Islet precursor cell (in vitro differentiated cells): ENCODE measurements around the gene CD36.
"Not testable (repeated sequence)": the region's sequence is repeated elsewhere in the genome, so short reads cannot be mapped to it uniquely, and the experiment has no call there.

ENCODE experiments used
- DNase-seq: peaks from one replicate; pipeline ENCODE4 v3.0.0-alpha.2; 2018

Gene CD36

DNA sequence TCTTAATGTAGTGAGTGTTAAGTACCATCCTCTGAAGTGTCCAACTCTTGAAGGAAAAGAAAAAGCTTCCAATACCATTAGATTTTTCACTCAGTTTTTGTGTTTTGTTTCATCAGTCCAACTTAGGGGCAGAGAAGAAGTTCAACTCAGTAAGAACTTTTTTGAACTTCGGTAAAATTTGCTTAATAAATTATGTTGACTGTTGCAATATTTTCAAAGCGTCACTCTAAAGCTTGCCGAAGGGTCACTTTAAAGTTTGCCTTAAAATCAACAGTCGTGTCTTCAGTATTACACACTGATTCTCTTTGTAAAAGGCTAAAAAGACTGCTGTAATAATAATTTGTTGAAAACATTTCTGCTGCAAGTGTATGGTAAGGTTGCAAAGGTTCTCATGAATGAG, 17.6 kb downstream of the CD36 start:
- DNase-seq: no peak

DNA sequence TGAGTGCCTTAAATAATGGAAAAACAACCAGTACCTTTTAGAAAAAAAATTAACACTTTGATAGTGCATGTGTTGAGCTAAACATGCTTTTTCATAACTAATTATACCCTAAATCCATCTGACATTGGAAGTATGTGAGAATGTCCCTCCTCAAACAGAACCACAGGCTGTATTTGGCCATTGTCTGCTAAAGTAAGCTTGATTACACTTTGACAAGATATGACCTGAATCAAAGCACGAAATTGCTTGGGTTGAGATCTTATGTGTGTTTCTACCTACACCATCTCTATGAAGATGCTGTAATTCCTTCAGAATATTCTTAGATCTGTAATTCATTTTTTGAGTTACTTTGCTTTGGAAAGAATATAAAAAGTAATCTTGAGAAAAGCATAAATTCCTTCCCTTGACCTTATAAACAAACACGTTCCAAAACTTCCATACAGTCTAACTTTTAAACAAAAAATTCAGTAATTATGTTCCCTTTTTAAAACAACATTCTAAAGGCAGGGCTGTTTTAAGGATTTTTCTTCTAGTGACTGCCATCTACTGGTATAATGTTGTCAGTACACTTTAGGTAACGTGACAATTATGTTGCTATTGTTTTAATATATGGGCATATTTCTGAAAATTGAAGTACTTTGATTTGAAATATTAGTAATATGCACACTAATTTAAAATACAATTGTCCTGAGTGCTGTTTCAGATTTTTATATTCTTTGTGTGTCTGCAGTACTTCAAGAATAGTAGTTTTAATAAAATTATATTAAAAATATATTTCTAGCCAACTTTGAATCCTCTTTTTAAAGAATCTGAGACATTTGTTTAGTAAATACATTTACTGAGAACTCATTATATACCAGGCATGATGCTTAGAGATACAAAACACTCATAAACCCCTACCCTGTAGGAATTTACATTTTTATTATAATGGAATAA, 20.9 kb downstream of the CD36 start:
- no peak for DNase-seq

DNA sequence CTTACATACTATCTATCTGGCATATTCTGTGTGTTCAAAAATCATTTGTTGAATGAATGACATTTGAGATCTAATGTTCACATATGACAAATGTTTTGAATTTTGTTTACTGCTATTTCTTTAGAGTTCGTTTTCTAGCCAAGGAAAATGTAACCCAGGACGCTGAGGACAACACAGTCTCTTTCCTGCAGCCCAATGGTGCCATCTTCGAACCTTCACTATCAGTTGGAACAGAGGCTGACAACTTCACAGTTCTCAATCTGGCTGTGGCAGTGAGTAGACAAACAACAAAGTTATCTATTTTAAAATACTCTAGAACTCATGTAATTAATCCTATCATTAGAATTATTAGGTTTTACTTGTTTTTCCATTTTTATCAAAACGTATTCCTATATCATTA, 22.5 kb downstream of the CD36 start:
- DNase-seq: no peak

DNA sequence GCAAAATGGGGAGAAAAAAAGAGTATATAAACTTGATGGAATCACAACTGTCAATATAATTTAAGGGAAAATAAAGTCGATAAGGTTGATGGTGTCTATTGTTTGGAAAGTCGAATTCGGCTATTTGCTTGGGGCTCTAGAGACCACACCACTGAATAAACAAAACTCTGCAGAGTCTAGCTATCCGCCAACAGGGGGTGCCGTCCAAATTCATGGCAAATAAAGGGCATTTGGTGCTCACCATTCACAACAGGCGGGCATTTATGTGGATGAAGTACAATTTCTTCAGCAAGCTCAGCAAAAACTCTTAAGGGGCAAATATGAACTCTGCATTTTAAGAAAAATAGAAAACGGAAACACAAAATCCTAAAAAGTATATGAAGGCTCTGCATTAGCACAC, 23.3 kb downstream of the CD36 start:
- DNase-seq: no peak

DNA sequence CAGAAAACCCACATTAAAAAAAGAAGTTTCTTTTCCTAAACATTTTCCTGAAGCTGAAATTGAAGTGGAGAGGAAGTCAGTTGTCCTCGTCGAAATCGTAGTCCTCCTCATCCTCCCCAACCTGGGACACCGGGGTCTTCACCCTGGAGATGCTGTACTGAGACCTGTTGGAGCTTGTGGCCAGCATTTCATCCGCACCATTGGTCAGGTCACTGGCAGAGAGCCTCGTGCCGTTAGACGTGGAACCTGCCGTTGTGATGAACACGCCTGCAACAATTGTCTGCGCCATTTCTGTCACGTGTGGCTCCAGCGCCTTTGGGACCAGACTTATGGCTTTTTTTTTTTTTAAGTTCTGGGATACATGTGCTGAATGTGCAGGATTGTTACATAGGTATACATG, 23.8 kb downstream of the CD36 start:
- DNase-seq: no peak

DNA sequence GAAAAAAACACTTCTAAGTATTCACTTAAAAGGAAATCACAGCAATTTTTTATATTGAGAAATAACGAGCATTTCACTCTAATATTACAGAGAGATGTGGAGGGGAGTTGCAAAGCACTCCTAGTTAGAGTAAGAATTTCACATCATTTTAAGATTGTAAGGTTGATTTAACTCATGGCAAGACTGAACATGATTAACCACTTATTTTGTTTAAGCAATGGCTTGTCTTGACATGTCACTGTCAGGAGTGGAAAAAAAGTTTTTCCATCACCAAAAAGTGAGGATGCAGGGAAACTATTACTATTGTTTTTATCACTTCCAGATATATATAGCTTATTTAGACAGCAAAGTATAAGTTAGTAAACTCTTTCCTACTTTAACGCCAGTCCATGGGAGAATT, 27.1 kb downstream of the CD36 start:
- DNase-seq: no peak

DNA sequence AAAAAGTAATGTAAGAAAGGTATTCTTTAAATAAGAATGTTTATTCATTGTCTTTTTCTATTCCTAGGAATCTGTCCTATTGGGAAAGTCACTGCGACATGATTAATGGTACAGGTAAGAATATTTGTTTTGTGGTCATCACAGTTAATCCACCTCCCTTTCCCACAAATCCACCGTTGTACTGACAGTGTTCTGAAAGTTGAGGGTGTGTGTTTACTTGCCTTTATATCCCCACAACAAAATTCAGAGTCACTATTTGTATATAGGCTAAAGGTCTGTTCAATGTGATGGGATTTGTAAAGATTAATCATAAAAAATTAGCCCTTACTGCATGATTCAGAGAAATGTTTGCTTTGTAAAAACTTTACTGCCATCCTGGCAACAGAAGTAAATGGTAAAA, 27.9 kb downstream of the CD36 start:
- DNase-seq: no peak

DNA sequence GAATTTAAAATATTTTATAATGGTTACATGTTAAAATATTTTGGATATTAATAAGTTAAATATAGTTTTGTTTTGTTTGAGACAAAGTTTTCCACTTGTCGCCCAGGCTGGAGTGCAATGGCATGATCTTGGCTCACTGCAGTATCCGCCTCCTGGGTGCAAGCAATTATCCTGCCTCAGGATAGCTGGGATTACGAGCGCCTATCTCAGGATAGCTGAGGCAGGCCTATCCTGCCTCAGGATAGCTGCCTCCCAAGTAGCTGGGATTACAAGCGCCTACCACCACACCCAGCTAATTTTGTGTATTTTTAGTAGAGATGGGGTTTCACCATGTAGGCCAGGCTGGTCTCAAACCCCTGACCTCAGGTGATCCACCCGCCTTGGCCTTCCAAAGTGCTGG, 30.9 kb downstream of the CD36 start:
- DNase-seq: not testable (repeated sequence)

DNA sequence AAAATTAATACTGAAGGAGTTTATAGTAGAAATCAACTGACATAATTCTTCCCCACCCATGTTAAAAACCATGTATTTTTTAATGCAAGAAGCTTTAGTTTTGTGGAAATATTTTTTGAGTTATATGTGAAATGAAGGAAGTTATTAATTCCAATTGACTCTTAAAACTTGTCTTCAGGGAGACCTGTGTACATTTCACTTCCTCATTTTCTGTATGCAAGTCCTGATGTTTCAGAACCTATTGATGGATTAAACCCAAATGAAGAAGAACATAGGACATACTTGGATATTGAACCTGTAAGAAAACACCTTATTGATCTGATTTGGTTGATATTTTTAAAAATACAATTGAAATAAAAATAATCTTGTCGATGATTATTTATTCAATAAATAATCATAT, 33.3 kb downstream of the CD36 start:
- DNase-seq: no peak

DNA sequence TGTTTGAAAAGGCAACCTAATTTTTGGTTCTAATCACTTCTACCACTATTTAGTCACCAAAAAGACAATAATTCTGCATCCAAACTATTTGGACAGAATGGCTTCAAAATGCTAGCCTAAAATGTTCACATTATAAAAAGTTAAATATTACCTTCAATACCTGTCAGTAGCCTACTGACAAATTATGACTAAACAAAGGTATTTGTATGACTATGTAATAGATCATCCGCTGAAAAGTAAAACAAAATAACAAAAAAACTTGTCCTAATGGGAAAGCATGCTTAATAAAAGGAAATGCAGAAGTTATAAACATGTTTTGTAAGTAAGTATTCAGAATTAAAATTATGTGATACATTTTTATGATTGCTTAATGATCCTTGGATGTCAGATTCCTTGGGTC, 36.6 kb downstream of the CD36 start:
- DNase-seq: no peak

DNA sequence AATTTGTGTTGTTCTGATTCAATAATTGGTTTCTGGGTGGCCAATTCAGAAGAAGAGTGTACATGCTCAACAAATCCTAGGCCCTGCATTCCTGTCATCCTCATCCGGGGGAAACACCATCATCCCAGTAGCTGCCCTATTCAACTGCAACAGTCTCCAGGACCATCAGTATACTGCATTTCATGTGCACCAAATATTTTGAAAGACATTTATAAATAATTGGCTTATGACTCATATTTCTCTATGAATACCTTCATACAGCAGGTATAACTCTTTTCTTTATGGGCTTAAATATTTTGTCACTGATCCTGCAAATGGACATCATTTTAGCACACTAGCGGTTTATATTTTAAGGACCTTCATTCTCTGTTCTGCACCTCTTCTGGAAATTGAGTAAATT, 38.0 kb downstream of the CD36 start:
- DNase-seq: no peak

DNA sequence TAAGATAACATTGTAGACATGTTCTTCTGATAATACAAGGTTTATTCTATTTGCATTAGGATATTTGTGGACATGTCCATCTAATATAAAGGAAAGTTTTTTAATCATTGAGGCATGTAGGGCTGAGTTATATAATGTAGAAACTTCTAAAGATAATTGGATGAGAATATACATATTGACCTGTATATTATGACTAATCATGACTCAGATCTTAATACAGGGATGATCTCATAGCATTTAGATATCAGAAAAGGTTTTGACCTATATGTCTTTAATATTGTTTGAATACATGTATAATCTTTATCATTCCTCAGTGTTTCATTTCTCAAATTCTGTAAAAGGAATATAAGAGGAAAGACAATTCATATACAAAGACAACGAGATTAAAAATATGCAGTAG, 39.2 kb downstream of the CD36 start:
- DNase-seq: no peak

DNA sequence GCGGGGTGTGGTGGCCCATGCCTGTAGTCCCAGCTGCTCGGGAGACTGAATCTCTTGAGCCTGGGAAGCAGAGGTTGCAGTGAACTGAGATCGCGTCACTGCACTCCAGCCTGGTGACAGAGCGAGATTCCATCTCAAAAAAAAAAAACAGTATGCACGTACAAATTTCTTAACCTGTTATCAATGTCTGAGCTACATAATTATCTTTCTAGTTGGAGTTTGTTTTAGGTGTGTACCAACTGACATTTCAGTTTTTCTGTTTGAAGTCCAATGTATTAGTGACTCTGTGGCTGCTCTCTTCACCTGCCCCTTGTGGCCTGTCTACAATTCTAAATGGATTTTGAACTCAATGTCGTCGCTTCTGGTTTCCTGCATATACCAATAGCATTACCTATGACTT, 40.3 kb downstream of the CD36 start:
- DNase-seq: no peak

DNA sequence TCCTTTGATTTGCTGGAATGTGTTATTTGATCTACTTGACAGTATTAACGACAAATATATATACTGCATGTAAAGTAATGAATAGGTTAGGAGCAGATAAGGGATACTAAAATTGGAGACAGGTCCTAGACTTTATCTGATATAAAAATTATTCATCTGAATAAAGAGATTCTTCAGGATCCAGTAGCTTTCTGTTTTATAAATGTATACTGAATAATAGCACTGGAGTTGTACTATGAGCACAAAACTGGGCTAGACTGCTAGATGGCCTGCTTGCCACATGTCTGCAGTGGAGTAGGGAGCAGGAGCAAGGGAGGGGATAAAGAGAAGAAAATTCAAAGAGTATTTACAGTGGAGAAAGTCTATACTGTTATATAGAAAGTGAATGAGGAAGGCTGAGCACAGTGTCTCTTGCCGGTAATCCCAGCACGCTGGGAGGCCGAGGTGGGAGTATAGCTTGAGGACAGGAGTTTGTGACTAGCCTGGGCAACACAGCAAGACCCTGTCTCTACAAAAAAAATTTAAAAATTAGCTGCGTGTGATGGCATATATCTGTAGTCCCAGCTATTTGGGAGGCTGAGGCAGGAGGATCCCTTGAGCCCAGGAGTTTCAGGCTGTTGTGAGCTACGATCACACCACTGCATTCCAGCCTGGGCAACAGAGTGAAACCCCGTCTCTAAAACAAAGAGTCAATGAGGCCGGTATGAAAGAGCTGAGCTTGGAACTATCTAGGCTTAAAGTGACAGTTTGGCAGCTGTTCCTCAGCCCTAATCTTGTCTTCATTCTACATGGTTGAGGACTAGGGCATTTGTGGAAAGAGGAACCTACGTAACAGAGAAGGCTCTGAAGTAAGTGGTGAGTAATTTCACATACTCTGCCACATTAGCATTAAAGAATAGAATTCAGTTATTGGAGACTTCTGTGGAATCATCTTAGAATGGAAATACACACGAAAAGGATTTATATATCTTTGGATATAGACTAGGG, 41.8 kb downstream of the CD36 start:
- no peak for DNase-seq

DNA sequence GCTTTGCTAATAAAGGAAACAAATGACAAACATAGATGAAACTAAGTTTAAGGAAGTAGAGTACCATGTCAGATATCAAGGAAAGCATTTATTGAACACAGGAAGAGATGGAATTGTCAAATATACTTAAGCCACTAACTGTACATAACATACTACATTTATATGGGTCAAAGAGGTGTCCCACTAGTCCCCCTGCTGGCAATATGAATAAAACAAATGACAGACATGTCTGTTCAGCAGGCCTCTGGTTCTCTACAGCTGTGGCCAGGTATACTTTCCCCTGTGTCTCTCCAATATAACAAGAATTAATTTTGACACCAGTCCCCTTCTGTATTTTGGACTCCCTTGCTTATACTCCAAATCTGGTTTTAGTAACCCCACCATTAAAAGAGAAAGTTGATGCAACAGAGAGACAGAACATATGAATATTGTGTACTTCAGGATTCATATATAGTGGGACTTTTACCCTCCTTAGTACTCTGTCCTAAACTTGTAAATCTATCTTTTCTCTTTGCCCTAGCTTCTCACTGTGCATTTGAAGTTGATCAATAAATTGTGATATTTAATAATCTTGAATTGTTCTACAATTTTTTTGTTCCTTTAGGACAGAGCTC, 42.9 kb downstream of the CD36 start:
- DNase-seq: no peak

DNA sequence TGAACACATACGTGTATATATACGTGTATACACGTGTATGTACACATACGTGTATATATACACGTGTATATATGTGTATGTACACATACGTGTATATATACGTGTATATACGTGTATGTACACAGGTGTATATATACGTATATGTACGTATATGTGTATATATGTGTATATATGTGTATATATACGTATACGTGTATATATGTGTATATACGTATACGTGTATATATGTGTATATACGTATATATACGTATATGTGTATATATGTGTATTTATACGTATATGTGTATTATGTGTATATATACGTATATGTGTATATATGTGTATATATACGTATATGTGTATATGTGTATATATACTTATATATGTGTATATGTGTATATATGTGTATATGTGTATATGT, 44.3 kb downstream of the CD36 start:
- no peak for DNase-seq

DNA sequence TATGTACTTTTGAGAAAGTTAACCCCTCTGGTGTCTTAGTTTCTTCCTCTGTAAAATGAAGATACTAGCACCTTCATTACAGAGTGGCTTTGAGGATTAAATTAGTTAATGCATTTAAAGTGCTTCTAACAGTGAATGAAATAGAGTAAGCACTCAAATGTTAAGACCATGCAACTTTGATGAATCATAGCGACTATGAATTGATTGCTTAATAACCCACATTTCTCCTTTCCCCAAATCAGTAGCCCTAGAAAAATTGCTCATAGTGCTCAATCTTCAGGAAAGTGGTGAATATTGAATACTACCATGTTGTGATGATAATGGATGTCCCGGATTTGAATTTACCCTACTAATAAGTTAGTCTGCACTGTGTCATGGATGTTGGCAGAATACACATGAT, 48.1 kb downstream of the CD36 start:
- DNase-seq: no peak

DNA sequence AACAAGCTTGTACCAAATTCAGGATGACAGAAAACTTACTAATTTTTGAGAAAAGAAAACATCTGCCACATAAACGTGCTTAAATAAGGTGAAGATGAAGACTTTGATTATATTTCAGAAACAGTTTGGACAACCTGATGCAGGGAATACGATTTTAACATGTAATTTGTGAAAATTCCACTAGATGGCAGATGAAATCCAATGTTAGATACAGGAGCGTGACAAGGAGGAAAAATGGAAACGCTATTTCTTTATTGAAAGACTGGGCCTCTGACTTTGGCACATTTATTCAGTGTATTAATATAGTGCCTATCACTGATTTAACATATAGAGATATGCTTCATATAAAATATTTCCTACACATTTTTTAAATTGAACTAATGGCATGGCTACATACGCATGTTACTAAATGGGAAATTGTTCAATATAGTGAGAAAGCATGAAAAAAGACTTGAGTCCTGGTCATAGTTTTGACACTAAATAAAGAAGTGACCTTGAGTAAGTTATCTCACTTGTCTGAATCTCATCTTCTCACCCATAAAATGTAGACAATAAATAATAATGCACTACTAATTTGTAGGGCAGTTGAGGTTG, 60.7 kb downstream of the CD36 start:
- DNase-seq: no peak

DNA sequence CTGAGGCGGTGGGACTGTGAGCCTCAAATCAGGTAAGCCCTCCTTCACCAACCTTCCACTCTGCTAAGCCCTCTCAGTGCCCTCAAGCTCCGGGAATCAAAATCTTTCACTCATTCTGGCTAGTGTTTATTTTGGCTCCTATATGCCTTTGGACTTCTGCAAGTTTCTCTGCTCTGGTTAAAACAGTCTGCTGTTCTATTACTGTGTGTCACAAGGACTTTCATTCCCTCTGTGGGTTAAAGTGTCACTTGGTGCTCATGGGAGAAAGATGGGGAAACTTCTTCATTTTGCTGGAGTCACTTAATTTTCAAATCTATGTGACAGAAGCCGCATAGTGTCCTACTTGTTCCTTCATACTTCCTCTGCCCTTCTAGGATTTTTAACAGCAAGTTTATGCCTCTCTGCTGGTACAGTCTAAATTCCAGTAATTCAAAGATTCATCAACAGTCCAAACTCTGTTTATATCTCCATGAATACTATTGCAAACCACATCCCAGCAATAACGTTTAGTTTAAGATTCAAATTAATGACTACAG, 61.3 kb downstream of the CD36 start:
- no peak for DNase-seq

DNA sequence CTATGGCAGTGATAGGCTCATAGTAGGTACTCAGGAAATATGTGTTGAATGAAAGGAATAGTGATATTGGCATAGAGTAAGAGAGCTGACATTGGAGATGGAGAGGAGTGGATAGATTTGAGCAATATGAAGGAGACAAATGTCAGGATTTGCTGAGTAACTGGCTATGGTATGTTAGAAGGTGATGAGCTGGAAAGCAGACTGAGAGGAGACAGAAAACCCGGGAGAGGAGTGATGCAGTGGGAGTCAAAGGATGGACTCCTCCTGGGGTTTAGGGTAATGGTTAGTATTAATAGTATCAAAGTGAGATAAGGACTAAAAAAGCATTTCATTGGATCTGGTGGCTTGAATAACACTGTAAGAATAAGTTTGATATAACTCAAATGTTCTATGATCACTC, 64.8 kb downstream of the CD36 start:
- DNase-seq: no peak

DNA sequence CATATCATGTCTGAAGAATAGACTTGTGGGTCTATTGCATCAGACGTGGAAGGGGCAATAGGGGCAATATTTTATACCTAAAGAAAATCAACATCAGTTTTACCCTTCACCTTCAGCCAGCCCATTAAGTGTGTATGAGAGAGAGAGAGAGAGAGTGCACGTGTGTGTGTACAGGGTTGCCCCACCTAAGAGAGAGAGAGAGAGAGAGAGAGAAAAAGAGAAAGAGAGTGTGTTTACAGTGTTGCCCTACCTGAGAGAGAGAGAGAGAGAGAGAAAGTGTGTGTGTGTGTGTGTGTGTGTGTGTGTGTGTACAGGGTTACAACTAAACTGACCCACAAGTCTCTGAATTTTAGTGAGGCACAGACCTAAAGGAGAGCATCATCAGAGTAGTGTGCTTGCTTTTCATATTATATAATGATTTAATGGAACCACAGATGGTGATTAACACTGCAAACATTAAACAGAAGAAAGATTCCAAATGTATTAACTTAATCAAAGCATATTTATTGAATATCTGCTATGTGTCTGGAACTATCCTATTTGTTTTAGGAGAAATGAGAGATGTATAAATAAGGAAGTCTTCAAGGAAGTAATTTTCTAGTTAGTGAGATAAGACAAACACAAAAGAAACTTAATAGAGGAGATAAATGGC, 66.8 kb downstream of the CD36 start:
- no peak for DNase-seq

DNA sequence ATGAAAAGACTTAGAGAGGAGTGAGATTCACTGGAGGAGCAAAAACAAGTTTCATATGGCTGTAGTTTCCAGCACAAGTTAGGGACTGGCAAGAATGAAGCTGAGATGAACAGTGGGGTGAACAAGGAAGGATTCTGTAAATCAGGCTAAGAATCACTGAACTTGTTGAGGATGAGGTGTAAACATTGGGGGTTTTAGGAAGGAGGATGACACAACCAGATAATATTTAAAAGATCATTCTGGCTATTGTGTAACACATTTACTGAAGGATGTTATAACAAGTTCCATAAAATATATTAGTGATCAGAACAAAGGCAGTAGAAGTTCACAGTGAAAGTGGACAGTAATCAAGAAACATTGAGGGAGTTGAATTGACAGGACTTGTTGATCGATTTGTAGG, 68.9 kb downstream of the CD36 start:
- no peak for DNase-seq
